GM10266 (cell line): ENCODE results near the gene SFTPA2.
"Not testable (repeated sequence)": the region's sequence is repeated elsewhere in the genome, so short reads cannot be mapped to it uniquely, and the experiment has no call there.

Source experiments
- DNase-seq: peaks from one replicate; pipeline ENCODE4 v3.0.0; 2012; ENCODE audit errors: extremely low spot score
- CTCF ChIP-seq: IDR thresholded peaks from 2 replicates; pipeline ENCODE4 v1.5.1; 2012; ENCODE audit warnings: mild to moderate bottlenecking, low read depth; ENCODE audit not compliant: control insufficient read depth, insufficient read depth; ENCODE audit errors: missing control alignments

The SFTPA2 gene

GRCh38 chr10:79522464-79522863 is 37.7 kb downstream of the SFTPA2 start:
- DNase-seq: not testable (repeated sequence)

GRCh38 chr10:79521751-79522150 is 38.5 kb downstream of the SFTPA2 start:
- not testable (repeated sequence) for DNase-seq

- not testable (repeated sequence) for DNase-seq
These were observed 42.6 kb downstream of the SFTPA2 start for GRCh38 chr10:79517567-79517966.

GRCh38 chr10:79516532-79517205 is 43.5 kb downstream of the SFTPA2 start:
- not testable (repeated sequence) for DNase-seq

- not testable (repeated sequence) for DNase-seq
These were observed 48.2 kb downstream of the SFTPA2 start, which contains the start of gene EIF5AL1 for GRCh38 chr10:79511891-79512583. Gene EIF5AL1, plus strand, starts transcription at chr10:79512533. Its CDS starts 117 bp downstream, at chr10:79512650.

- DNase-seq: not testable (repeated sequence)
These were observed 50.2 kb downstream of the SFTPA2 start for GRCh38 chr10:79509934-79510508.

GRCh38 chr10:79509306-79509933 is 50.8 kb downstream of the SFTPA2 start:
- DNase-seq: not testable (repeated sequence)

- DNase-seq: not testable (repeated sequence)
These were observed 52.0 kb downstream of the SFTPA2 start for GRCh38 chr10:79508245-79508644.

- TF ChIP-seq CTCF: no peak
- no peak for DNase-seq
These were observed 52.6 kb downstream of the SFTPA2 start for GRCh38 chr10:79507440-79508167.
